ENCODE measurements around the gene ZNF497. TPM values are rescaled to one million over a fixed set of nuclear protein-coding genes. Genes with fewer than 3 reads are reported as not detected.

Gene ZNF497
- total and polyA plus RNA-seq, 2 of the 8 experiments (the other 6 are each of a cell fraction or from before 2014, with no cell fraction given): 0.93 to 1.4 TPM

- no peak overlapping the region for H3K4ac ChIP-seq (replicated peaks; ENCODE audit: insufficient read length, low read depth, low read length)
- TF ChIP-seq ATF2 (IDR thresholded peaks at IDR 0.05; ENCODE audit: low read length) (no peak), CREB1 (IDR thresholded peaks at IDR 0.05) (no peak), ZNF274 (IDR thresholded peaks at IDR 0.05; ENCODE audit: borderline replicate concordance, extremely low read depth, low read length) (no peak), CHD1 (IDR thresholded peaks at IDR 0.05; ENCODE audit: low read depth, low read length) (no peak), USF2 (IDR thresholded peaks at IDR 0.05; ENCODE audit: low read length) (no peak), RXRA (IDR thresholded peaks at IDR 0.05; ENCODE audit: insufficient read depth, low read depth, low read length) (no peak), CEBPB (IDR thresholded peaks at IDR 0.05; ENCODE audit: low read depth, low read length) (no peak), POLR2AphosphoS5 (IDR thresholded peaks at IDR 0.05; ENCODE audit: low read depth, low read length) (no peak), ASH2L (IDR thresholded peaks at IDR 0.05; ENCODE audit: low read length) (no peak), KDM1A (IDR thresholded peaks at IDR 0.05; ENCODE audit: borderline replicate concordance, low read length) (no peak), SP4 (IDR thresholded peaks at IDR 0.05; ENCODE audit: low read length) (no peak), SRF (IDR thresholded peaks at IDR 0.05; ENCODE audit: low read depth, low read length) (no peak), CBX8 (IDR thresholded peaks at IDR 0.05; ENCODE audit: borderline replicate concordance, low read depth, low read length) (no peak)
These were observed 11.0 kb downstream of the ZNF497 start for GRCh38 chr19:58351558-58351878.

More at GRCh38 chr19:58351558-58351878, 11.0 kb downstream of the ZNF497 start:
- DNase-seq (ENCODE audit: low read depth in 1 of 2, low spot score in 2 of 2): no peak
- H2BK15ac ChIP-seq (ENCODE audit: low read length): no peak overlapping the region
- WGBS, 2 experiments (ENCODE audit: extremely low coverage in 1 of 2, insufficient coverage in 1 of 2, insufficient read length in 1 of 2, insufficient replicate concordance in 2 of 2, low coverage in 1 of 2, low lambda C conversion rate in 2 of 2, missing lambda C conversion rate in 1 of 2): 92% methylated on average over 6 of the region's 9 CpGs; no CpG with 5 or more reads in 1 of the 2 experiments
- H2BK120ac ChIP-seq (replicated peaks; ENCODE audit: low read depth, low read length): no peak overlapping the region
- H2BK12ac ChIP-seq (ENCODE audit: low read depth, low read length): no peak overlapping the region
- H3K79me2 ChIP-seq (ENCODE audit: control insufficient read depth in 1 of 2, insufficient read depth in 2 of 2, low read length in 2 of 2): no peaks in the 10 kb centered on the region
- no peak overlapping the region for H4K5ac ChIP-seq (ENCODE audit: insufficient read length, low read depth, low read length)
- H2AK5ac ChIP-seq (ENCODE audit: low read depth, low read length): no peak overlapping the region
- no peak overlapping the region for H3K18ac ChIP-seq (ENCODE audit: extremely low read depth, low read length)
- no peak overlapping the region for H3K9ac ChIP-seq (replicated peaks in 1 of 4; ENCODE audit: extremely low read depth in 1 of 4, low read depth in 3 of 4, low read length in 3 of 4)
- H4K20me1 ChIP-seq (replicated peaks in 1 of 2; ENCODE audit: control insufficient read depth in 1 of 2, insufficient read depth in 2 of 2, low read length in 2 of 2): peaks cover 0 to 3% of the 10 kb centered on the region in 2 experiments
- H3K79me1 ChIP-seq (ENCODE audit: low read depth, low read length): no peaks in the 10 kb centered on the region
- H3K27ac ChIP-seq (ENCODE audit: low read depth, low read length): no peak overlapping the region
- H3K23me2 ChIP-seq (ENCODE audit: low read depth, low read length): peaks cover 9% of the 10 kb centered on the region
- no peak overlapping the region for H2BK5ac ChIP-seq (ENCODE audit: low read depth, low read length)
- no peak overlapping the region for H4K91ac ChIP-seq (replicated peaks; ENCODE audit: insufficient read length, low read length)
- POLR2A ChIA-PET (ENCODE audit: partially characterized antibody): interaction anchor here (1.0 to 11.4 kb wide), 4 partner anchors 11 to 204 kb away, joined by 3 to 102 read pairs (median 6); partner anchors contain the start of genes CHMP2A, RNF225 and ZNF497
- no peak overlapping the region for H4K8ac ChIP-seq (ENCODE audit: extremely low read depth, insufficient read depth, low read length)
- FAIRE-seq: no peak
- no peak overlapping the region for H3K56ac ChIP-seq (replicated peaks; ENCODE audit: insufficient read length, low read depth, low read length)
- H3K23ac ChIP-seq (ENCODE audit: insufficient read length): no peak overlapping the region
- H3K9me3 ChIP-seq (ENCODE audit: insufficient read depth in 2 of 2, low read depth in 1 of 2, low read length in 1 of 2): no peaks in the 10 kb centered on the region
- H3K4me1 ChIP-seq (replicated peaks in 1 of 4; ENCODE audit: control insufficient read depth in 3 of 4, insufficient read depth in 4 of 4, low read length in 3 of 4): no peaks in the 10 kb centered on the region; a peak in 1 of 7 replicates
- CTCF ChIA-PET (ENCODE audit: partially characterized antibody): interaction anchor here (0.8 to 2.9 kb wide), 5 partner anchors 11 to 132 kb away, joined by 3 to 14 read pairs (median 4); partner anchors contain the start of gene ZNF497
- H3K36me3 ChIP-seq (ENCODE audit: control insufficient read depth in 2 of 4, insufficient read depth in 4 of 4, low read length in 3 of 4): no peaks in the 10 kb centered on the region
- H2BK20ac ChIP-seq (ENCODE audit: low read length): no peak overlapping the region
- H2AFZ ChIP-seq (ENCODE audit: low read length): no peak overlapping the region
- 0 out of 7 replicates have a peak, but pooled peaks cover 0 to 3% (median 0%) of the 10 kb centered on the region in 4 experiments for H3K27me3 ChIP-seq (replicated peaks in 1 of 4; ENCODE audit: control insufficient read depth in 3 of 4, extremely low read depth in 1 of 4, insufficient read depth in 3 of 4, low read length in 3 of 4)
- no peak overlapping the region for H3K4me3 ChIP-seq (ENCODE audit: extremely low read depth in 1 of 4, insufficient read depth in 2 of 4, low read depth in 3 of 4, low read length in 4 of 4)
- no peak overlapping the region for H3K14ac ChIP-seq (ENCODE audit: insufficient read length)
- H3K4me2 ChIP-seq (ENCODE audit: insufficient read depth in 1 of 2, low read depth in 2 of 2, low read length in 2 of 2): no peak overlapping the region

Measured in H1 (cell line).